GM06990 (cell line): Measurements from ENCODE around the gene CA4.
"Not testable (repeated sequence)": the region's sequence is repeated elsewhere in the genome, so short reads cannot be mapped to it uniquely, and the experiment has no call there.

Experiments
- DNase-seq: peaks from one replicate; pipeline ENCODE4 v3.0.0-alpha.2; 2011; ENCODE audit not compliant: insufficient read length; ENCODE audit errors: extremely low read depth
- H3K27me3 ChIP-seq: replicated peaks from 2 replicates; pipeline ENCODE4 v1.6.0; 2011; ENCODE audit warnings: low read length; ENCODE audit not compliant: control insufficient read depth, insufficient read depth
- H3K36me3 ChIP-seq: 2 replicates; pipeline ENCODE4 v1.5.1; 2011; ENCODE audit warnings: low read length; ENCODE audit not compliant: control insufficient read depth, insufficient read depth
- H3K4me3 ChIP-seq: replicated peaks from 2 replicates; pipeline ENCODE4 v1.5.1; 2011; ENCODE audit warnings: low read depth, mild to moderate bottlenecking, control low read depth, low read length
- TF ChIP-seq, protein P1 (sequence below): IDR thresholded peaks from 2 replicates; pipeline ENCODE4 v1.5.1; 2011; ENCODE audit warnings: low read length, control low read depth, mild to moderate bottlenecking, inconsistent platforms; ENCODE audit not compliant: insufficient read depth, poor library complexity, severe bottlenecking

The CA4 gene

DNA sequence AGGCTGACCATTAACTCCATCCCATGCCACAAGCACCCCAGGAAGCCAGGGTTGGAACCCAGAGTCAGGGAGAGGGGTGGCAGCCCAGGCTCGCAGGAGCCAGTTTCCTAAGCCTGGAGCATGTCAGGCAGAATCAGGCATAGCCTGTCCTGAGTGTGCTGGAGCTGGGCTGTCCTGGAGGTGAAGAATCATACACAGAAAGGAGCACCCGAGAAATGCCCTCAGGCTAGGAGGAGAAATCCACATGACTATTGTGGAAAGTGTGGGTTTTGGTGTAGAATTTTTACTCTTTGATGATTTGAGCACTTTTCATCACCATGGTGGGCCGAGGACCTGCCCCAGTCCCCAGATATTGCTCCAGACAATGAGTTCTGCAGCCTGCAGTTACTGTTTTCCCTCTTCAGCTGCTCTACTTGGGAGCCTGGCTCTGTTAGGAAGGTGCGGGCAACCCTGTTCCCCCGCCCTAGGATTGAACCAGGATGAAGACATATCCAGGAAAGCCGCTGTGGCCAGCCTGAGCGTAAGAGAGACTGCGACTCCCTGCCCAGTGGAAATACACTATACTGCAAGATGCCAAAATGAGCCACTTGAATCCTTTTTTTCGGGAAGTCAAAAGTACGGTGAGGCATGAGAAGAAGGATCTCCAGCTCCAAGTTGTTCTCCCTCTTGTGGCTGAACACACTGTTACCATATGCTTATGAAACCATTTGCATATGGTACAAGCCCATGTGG is 42.1 kb upstream of the CA4 start:
- no peaks in the 10 kb centered on the region for H3K27me3 ChIP-seq
- TF ChIP-seq, protein P1, sequence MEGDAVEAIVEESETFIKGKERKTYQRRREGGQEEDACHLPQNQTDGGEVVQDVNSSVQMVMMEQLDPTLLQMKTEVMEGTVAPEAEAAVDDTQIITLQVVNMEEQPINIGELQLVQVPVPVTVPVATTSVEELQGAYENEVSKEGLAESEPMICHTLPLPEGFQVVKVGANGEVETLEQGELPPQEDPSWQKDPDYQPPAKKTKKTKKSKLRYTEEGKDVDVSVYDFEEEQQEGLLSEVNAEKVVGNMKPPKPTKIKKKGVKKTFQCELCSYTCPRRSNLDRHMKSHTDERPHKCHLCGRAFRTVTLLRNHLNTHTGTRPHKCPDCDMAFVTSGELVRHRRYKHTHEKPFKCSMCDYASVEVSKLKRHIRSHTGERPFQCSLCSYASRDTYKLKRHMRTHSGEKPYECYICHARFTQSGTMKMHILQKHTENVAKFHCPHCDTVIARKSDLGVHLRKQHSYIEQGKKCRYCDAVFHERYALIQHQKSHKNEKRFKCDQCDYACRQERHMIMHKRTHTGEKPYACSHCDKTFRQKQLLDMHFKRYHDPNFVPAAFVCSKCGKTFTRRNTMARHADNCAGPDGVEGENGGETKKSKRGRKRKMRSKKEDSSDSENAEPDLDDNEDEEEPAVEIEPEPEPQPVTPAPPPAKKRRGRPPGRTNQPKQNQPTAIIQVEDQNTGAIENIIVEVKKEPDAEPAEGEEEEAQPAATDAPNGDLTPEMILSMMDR, result no peak
- no peak overlapping the region for H3K4me3 ChIP-seq
- H3K36me3 ChIP-seq, result no peaks in the 10 kb centered on the region
- no peak for DNase-seq

DNA sequence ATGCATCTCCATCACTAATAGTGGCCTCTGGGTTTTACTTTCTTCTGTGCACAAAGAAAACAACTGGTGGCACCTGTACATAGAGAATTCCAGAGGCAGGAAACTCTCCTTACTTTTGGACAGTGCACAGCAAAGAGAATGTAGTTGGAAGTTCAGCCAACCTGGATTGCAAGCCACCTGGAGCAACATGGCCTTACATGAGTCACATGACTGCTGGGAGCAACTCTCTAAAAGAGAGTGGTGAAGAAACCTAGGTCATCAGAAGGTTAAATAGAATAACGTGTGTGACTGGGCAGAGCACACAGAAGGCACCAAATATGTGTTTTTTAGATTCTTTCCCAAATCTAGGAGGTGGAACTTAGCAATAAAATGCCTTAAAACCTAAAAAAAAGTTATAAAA is 41.5 kb upstream of the CA4 start:
- not testable (repeated sequence) for H3K36me3 ChIP-seq, H3K27me3 ChIP-seq, H3K4me3 ChIP-seq, DNase-seq

DNA sequence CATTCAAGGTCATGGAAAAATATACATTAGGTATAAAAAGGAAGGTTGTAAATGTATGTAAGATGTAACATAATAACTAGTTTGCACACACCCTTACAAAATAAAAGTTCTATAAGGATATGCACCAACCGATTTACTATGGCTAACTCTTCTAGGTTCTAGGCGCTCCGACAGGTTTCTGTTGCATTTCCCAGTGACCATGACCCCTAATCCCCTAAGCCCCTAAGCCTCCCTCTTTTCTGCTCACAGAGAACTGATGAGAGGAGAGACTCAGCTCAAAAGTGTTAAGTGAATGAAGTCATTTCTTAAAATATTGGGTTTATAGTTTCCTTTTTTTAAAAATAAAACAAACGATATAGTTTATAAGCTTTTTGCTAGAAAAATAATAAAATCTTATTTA is 41.1 kb upstream of the CA4 start:
- no peak for DNase-seq
- H3K27me3 ChIP-seq, result no peaks in the 10 kb centered on the region
- no peaks in the 10 kb centered on the region for H3K36me3 ChIP-seq
- H3K4me3 ChIP-seq, result no peak overlapping the region
- TF ChIP-seq, protein P1, result no peak

DNA sequence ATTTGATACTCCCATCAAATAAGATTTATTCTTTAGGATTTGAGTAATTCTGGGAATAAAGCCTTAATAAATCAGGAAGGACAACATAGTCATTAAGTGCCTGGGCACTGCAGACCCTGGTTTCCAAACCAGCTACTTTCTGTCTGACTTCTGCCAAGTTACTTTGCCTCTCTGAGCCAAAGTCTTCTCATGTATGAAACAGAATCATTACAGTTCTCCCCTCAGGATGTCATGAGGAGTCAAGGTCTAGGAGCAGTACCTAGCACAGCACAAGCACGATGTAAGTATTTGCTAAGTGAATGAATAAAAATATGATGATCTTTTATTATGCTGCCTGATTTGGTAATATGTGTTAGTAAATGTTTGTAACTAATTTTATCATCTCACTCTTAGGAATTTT is 40.6 kb upstream of the CA4 start:
- Histone ChIP-seq H3K27me3 (no peaks in the 10 kb centered on the region), H3K4me3 (no peak overlapping the region), H3K36me3 (no peaks in the 10 kb centered on the region)
- DNase-seq, result no peak
- TF ChIP-seq, protein P1, result no peak

DNA sequence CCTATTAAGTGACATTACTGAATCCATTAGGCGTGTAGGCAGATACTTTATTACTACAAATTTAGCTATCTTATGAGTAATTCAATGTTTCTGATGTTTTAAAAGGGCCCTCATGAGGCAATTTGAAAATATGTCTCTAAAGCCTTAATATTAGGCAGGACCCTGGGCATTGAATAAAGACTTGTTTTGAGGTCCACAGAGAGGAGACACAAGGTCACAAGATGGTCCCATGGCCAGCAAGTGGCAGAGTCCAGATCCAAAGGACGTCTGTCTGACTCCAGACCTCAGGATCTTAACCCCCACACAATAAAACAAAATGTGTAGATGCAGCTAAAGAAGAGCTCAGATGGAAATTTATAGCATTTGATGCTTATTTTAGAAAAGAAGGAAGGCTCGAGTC is 39.2 kb upstream of the CA4 start:
- Histone ChIP-seq H3K36me3 (no peaks in the 10 kb centered on the region), H3K4me3 (no peak overlapping the region), H3K27me3 (no peaks in the 10 kb centered on the region)
- TF ChIP-seq, protein P1, result no peak
- no peak for DNase-seq

DNA sequence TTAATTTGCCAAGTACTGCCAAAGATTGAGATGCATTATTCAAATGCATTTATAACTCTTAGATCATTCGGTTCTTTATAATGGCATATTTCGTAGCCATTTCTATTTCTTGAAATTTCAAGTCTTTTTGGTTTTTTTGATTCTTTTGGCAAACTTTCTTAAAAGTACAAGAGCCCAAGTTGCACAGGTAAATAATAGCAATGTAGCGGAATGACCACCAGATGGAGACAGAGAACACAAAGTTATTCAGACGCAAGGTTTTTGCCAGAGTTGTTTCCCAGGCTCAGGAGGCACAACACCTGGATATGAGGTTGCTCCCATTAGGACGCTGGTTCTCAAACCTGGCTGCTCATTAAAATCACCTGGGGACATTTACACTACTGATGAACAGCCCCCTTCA is 38.1 kb upstream of the CA4 start:
- not testable (repeated sequence) for DNase-seq, H3K27me3 ChIP-seq, H3K4me3 ChIP-seq, H3K36me3 ChIP-seq

DNA sequence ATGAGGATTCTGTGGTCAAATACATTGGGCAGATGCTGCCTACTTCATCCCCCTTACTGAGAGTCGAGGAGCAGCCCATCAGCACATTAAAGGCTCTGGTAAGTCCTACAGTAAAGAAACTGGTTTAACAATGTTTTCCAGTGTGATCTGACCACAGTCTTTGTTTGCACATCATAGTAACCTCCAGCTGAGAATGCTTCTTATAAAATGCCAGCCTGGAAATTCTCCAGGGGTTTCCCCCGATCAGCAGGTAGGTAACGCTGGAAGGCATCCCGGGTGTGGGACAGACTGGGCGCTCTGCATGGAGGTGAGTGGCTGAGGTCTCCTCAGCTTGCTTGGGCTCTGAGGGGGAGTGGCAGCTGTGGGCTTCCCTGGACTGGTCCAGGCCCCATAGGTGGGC is 34.4 kb upstream of the CA4 start:
- not testable (repeated sequence) for H3K4me3 ChIP-seq, H3K27me3 ChIP-seq, DNase-seq, H3K36me3 ChIP-seq

DNA sequence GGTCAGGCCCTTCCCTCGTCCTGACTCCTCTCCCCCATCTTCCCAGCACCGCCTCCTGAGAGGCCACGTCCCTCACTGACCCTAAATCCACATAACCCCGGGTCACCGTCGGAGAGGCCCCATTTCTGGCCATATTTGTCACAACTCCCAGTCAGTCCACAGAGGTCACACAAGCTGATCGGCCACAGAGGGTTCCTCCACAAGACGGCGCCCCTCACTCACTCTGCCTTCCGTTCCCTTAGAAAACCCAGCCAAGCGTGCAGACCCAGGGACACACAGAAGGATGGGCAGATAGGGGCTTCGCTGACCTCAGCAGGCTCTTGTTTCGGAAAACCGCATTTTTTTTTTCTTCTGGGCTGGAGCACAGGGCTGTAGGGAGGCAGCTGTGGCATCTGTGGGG is 33.6 kb upstream of the CA4 start:
- H3K27me3 ChIP-seq, DNase-seq, H3K4me3 ChIP-seq, H3K36me3 ChIP-seq: not testable (repeated sequence)

DNA sequence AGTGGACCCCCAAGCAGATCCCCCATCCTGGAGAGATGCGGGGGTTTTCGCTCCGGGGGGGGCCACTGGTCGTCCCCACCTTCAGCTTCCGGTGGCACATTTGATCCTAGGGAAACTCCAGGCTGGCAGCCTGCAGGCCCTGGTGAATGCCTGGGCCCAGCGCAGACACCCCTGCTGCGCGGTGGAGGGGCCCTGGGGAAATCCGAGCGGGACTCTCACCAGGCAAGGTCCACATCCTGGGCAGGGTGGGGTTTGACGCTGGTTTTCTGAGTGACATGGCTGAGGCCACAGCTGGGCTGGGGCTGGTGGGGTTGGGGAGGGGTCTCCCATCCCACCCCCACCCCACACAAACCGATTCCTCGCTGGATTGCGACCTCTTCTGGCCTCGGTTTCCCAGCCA is 30.6 kb upstream of the CA4 start:
- not testable (repeated sequence) for DNase-seq, H3K36me3 ChIP-seq

DNA sequence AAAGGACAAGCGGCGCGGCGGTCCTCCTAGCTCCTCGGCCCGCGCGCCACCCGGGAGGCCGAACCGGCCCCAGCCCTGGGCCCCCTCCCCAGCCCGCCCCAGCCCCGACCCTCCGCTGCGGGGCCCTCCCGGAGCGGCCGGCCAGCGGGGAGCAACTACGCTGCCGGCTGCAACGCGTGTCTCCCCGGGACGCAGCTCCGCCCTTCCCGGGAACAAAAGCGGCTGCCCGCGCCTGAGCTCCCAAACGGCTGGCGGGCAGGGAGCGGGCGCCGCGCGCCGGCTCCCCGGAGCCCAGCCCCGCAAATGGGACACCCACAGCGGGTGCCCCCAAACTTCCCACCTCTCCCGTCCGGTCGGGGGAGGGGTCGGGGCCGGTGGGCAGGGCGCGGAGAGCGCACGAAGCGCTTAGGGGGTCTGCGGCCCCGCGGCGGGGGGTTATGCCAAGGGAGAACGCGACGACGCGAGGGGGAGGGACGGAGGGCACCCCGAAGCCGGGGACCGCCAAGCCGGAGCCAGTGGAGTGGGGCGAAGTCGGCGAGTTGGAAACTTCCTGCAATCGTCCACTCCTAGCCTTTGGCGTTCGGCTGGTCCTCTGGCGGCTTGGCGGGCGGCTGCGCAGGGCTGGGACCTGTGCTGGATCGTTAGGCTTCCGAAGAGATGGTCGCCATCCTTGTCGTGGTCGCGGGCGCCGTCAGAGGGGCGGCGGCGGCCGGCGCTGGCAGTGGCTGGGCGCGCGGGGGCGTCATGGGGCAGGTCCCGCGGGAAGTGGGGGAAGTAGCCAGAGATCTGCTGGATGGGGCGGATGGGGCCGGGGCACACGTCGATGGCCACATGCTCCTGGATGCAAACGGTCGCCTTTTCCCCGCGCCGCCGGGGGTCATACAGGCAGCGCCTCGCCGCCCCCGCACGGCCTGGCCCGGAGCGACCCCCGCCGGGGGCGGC is 29.7 kb upstream of the CA4 start:
- not testable (repeated sequence) for H3K4me3 ChIP-seq, H3K27me3 ChIP-seq, DNase-seq, H3K36me3 ChIP-seq

More for the DNA sequence above, 30.6 kb upstream of the CA4 start:
- not testable (repeated sequence) for H3K4me3 ChIP-seq, H3K27me3 ChIP-seq
